K562 (cell line): ENCODE results near the gene AIFM3. TPM values are rescaled to one million over a fixed set of nuclear protein-coding genes. Genes with fewer than 3 reads are reported as not detected.

Source experiments
- MXI1 ChIP-seq: IDR thresholded peaks from 2 replicates; pipeline ENCODE4 v1.6.1; 2011; ENCODE audit warnings: low read depth, mild to moderate bottlenecking, improper control_type of control experiment, low read length
- polyA plus RNA-seq, 8 experiments: library from polyadenylated mRNA; depleted of rRNA in 4 of 8; stranded (reverse) in 5 of 8; unstranded in 3 of 8; fragments of >200 nt; fragmentation: Nextera tagmentation in 2 of 8; fragmentation: Illumina TruSeq in 1 of 8; extraction: Ambion mirVana in 2 of 8; extraction: Trizol in 1 of 8; gene quantifications; 2 replicates each; pipeline versions ENCODE4 v1.2.1 to v1.2.3, GENCODE V29; 2011 to 2014; ENCODE audit warnings: inconsistent platforms in 1 of 8, missing spikeins in 1 of 8
- total RNA-seq, 7 experiments: library from RNA; depleted of rRNA in 6 of 7; stranded (reverse); fragments of >200 nt in 6 of 7; fragmentation: Illumina TruSeq in 2 of 7; extraction: Trizol in 2 of 7; gene quantifications; 2 replicates each; pipeline versions ENCODE4 v1.2.1 to v1.2.3, GENCODE V29; 2011 to 2021; ENCODE audit warnings: low replicate concordance in 1 of 7
- TF ChIP-seq, protein P1 (sequence below): fragments of 450-650 bp; IDR thresholded peaks from 2 replicates; pipeline ENCODE4 v1.6.1; 2016; ENCODE audit warnings: low read depth
- TF ChIP-seq, protein P2 (sequence below), 3 experiments: fragments of 200-800 bp in 1 of 3; fragments of 250-450 bp in 1 of 3; fragments of 450-650 bp in 1 of 3; sonication (Bioruptor Pico) in 1 of 3; sonication (Bioruptor generic) in 1 of 3; formaldehyde crosslinking in 1 of 3; IDR thresholded peaks; 2 replicates each; pipeline versions ENCODE4 v1.6.1 to v1.8.0; 2016 to 2022; ENCODE audit warnings: mild to moderate bottlenecking in 2 of 3, missing genetic modification characterization in 2 of 3, missing compliant biosample characterization in 1 of 3, moderate library complexity in 1 of 3

Gene AIFM3
- total and polyA plus RNA-seq, 9 of the 15 experiments (the other 6 are each of a cell fraction or from before 2014, with no cell fraction given) = 0.03 to 0.20 (median 0.07) TPM; not detected in 1

DNA sequence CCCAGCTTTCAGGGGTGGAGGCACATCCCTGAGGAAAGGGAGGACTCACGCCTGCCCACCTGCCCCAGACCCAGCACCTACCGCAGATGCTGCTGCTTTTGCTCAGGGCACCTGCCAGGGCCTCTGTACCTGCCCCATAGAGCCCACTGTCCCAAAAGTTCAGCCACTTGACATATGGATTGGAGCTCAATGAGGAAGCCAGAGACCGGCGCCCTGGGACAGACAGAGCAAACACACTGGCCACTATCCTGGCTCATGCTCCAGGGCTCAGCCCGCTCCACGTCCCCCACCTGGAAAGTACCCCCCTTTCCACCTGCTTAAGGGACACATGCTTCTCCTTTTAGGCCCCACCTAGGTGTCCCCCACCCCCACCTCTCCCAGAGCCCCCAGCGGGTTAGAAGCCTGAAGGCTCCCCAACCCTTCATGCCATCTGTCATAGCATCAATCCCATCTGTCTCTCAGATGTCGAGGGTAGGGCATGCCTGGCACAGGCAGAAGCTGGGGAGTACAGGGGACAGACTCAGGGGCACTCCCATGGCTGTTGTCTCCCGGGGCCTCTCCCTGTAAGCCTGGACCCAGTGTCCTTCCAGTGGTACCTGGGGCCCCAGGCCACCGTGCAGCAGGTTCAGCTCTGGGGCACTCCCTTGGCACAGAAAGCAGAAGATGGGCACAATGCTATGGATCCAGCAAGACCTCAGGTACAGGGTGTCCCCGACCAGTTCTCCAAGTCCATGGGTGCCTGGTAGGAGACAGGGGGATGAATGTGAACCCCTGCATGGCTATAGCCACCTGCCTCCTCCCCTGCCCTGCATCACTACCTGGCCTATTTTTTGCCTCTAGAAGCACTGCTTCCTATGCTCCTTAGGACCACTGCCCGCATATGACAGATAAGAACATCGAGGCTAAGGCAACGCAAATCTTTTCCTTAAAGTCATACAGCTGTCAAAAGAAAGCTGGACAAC is 45.7 kb downstream of the AIFM3 start (continued):
- TF ChIP-seq, protein P1, sequence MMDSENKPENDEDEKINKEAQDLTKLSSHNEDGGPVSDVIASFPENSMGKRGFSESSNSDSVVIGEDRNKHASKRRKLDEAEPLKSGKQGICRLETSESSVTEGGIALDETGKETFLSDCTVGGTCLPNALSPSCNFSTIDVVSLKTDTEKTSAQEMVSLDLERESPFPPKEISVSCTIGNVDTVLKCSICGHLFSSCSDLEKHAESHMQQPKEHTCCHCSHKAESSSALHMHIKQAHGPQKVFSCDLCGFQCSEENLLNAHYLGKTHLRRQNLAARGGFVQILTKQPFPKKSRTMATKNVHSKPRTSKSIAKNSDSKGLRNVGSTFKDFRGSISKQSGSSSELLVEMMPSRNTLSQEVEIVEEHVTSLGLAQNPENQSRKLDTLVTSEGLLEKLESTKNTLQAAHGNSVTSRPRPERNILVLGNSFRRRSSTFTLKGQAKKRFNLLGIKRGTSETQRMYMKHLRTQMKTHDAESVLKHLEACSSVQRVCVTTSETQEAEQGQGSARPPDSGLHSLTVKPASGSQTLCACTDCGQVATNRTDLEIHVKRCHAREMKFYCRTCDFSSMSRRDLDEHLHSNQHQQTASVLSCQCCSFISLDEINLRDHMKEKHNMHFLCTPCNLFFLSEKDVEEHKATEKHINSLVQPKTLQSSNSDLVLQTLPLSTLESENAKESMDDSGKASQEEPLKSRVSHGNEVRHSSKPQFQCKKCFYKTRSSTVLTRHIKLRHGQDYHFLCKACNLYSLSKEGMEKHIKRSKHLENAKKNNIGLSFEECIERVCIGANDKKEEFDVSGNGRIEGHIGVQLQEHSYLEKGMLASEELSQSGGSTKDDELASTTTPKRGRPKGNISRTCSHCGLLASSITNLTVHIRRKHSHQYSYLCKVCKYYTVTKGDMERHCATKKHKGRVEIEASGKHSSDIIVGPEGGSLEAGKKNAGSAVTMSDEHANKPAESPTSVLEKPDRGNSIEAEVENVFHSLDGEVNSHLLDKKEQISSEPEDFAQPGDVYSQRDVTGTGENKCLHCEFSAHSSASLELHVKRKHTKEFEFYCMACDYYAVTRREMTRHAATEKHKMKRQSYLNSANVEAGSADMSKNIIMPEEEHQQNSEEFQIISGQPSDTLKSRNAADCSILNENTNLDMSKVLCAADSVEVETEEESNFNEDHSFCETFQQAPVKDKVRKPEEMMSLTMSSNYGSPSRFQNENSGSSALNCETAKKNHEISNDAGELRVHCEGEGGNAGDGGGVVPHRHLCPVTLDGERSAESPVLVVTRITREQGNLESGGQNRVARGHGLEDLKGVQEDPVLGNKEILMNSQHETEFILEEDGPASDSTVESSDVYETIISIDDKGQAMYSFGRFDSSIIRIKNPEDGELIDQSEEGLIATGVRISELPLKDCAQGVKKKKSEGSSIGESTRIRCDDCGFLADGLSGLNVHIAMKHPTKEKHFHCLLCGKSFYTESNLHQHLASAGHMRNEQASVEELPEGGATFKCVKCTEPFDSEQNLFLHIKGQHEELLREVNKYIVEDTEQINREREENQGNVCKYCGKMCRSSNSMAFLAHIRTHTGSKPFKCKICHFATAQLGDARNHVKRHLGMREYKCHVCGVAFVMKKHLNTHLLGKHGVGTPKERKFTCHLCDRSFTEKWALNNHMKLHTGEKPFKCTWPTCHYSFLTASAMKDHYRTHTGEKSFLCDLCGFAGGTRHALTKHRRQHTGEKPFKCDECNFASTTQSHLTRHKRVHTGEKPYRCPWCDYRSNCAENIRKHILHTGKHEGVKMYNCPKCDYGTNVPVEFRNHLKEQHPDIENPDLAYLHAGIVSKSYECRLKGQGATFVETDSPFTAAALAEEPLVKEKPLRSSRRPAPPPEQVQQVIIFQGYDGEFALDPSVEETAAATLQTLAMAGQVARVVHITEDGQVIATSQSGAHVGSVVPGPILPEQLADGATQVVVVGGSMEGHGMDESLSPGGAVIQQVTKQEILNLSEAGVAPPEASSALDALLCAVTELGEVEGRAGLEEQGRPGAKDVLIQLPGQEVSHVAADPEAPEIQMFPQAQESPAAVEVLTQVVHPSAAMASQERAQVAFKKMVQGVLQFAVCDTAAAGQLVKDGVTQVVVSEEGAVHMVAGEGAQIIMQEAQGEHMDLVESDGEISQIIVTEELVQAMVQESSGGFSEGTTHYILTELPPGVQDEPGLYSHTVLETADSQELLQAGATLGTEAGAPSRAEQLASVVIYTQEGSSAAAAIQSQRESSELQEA = no peak
- TF ChIP-seq, protein P2, sequence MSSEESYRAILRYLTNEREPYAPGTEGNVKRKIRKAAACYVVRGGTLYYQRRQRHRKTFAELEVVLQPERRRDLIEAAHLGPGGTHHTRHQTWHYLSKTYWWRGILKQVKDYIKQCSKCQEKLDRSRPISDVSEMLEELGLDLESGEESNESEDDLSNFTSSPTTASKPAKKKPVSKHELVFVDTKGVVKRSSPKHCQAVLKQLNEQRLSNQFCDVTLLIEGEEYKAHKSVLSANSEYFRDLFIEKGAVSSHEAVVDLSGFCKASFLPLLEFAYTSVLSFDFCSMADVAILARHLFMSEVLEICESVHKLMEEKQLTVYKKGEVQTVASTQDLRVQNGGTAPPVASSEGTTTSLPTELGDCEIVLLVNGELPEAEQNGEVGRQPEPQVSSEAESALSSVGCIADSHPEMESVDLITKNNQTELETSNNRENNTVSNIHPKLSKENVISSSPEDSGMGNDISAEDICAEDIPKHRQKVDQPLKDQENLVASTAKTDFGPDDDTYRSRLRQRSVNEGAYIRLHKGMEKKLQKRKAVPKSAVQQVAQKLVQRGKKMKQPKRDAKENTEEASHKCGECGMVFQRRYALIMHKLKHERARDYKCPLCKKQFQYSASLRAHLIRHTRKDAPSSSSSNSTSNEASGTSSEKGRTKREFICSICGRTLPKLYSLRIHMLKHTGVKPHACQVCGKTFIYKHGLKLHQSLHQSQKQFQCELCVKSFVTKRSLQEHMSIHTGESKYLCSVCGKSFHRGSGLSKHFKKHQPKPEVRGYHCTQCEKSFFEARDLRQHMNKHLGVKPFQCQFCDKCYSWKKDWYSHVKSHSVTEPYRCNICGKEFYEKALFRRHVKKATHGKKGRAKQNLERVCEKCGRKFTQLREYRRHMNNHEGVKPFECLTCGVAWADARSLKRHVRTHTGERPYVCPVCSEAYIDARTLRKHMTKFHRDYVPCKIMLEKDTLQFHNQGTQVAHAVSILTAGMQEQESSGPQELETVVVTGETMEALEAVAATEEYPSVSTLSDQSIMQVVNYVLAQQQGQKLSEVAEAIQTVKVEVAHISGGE (CRISPR knock-in tag; IDR thresholded peaks at IDR 0.05) = 0 out of 6 replicates have a peak, but pooled peaks of 1 of the 3 experiments have one; percentile 32
- no peak for TF ChIP-seq MXI1
